HG03439 (cell line): Measurements from ENCODE around the gene SEC31B.

Source experiments
- ATAC-seq: cut with Tn5 transposase; IDR thresholded peaks from one replicate; pipeline ENCODE4 v1.9.1; 2021; ENCODE audit warnings: mild to moderate bottlenecking, moderate library complexity; ENCODE audit not compliant: unreplicated experiment

The SEC31B gene

DNA sequence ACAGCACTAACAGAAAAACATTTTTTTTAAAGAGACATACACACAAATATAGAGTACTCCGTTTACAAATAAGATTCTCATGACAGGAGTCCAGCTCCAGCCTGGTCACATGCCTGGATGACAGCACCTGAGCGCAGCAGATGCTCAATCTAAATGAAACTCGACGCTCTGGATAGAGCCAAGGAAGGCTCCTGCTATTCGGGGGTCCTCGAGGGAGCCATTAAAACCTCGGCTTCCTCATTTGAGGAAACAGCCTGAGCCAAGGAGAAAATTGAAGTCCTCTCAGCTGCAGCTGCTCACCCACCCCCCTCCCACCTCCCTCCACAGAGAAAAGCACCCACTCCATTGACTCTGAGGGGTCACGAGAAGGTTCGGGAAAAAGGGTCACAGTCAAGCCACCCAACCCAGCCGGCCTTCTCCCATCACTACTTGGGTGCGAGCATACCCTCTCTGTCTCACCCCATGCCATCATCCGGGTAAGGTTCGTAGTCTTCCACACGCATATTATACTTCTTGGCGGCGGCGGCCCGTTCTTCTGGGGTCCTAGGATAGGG is 9.3 kb upstream of the SEC31B start:
- ATAC-seq = peak; percentile 13

DNA sequence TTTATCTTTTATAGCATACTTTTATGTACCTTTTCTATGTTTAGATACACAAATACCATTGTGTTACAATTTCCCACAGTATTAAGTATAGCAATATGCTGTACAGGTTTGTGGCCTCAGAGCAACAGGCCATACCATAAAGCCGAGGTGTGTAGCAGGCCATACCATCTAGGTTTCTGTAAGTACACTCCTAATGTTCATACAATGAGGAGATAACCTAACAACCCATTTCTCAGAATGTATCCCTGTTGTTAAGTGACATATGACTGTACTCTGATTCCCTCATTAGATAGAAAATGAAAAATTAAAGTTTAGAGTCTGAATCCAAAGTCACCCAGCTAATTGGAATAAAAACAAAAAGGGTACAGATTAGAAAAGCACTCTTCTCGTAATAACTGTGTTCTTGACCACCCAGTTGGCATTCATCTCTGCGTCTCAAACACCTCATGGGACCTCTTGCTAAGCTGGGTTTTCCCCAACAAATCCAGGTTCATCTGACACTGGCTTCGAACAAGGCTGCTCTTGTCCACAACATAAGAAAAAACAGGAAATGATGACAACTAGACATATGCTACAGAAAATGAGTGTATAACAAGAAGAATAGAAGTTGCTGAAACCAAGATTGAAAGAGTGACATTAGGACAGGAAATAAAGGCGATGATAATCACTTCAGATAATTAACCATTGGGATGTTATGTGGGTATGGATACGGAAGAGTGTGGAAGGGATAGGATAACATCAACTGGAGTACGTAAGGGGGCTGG is 8.6 kb upstream of the SEC31B start:
- ATAC-seq = no peak

DNA sequence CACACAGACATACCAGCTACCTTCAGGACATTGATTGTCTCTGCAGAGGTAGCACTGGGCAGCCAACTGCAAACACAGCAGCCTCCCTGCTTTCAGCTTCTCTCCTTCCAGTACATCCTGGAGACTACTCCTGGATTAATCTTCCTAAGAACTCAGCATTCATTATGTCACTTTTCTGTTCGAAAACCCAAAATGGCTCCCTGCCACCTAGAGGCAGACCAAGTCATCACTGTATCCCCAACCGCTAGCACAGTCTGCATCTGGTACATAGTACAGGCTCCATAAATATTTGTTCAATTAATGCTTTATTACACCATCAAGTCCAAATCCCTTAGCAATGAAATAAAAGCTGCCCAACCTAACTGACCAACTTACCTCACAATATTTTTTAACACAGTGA is 5.0 kb upstream of the SEC31B start:
- ATAC-seq = no peak

DNA sequence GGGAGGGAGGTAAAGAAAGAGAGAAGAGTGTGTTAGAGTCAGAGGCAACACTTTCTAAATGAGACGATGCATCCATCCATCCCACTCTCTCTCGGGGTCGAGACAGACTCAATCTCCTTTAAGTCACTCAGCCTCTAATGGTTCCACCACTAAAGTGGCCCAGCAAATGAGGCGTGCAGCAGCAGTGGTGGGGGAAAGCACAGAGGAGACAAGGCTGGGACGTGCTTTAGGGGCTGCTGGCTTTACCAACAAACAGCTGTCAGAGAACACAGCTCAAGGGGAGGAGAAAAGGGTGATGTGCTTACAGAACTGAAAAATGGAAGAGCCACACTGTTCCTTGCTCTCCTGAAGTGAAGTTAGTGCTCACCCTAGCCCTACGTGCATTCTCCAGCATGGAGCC is 4.5 kb upstream of the SEC31B start:
- ATAC-seq = no peak

DNA sequence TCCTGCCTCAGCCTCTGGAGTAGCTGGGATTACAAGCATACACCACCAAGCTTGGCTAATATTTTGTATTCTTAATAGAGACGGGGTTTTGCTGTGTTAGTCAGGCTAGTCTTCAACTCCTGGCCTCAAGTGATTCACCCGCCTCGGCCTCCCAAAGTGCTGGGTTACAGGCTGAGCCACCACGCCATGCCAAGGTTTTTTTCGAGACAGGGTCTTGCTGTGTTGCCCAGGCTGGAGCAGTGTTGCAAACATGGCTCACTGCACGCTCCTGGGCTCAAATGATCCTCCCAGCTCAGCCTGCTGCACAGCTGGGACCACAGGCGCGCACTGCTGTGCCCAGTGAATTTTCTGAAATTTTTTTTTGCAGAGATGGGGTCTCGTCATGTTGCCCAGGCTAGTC is 3.3 kb upstream of the SEC31B start:
- ATAC-seq = no peak

DNA sequence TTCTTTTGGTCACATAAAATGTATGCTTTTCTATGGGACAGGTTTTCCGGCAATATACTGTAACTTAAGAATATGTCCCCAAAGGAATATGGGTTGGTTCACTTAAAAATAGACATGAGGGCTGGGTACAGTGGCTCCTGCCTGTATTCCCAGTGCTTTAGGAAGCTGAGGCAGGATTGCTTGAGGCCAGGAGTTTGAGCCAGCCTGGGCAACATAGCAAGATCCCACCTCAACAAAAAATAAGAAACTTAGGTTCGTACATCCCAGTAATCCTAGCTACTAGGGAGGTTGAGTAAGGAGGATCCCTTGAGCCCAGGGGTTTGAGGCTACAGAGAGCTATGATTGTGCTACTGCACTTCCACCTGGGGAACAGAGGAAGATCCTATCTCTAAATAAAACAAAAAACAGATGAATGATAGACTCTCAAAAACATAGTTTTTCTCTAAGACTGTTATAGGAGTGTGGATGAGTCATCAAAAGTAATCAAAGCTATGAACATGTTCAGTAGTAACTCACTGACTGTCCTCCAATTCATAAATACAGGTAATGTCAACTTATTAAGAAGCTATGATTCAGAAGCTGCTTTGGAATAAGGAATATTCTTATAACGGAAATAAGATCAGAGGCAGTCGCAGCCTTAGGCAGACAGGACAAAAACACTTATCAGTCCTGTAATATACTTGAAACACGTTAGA is 2.6 kb upstream of the SEC31B start:
- ATAC-seq = no peak

DNA sequence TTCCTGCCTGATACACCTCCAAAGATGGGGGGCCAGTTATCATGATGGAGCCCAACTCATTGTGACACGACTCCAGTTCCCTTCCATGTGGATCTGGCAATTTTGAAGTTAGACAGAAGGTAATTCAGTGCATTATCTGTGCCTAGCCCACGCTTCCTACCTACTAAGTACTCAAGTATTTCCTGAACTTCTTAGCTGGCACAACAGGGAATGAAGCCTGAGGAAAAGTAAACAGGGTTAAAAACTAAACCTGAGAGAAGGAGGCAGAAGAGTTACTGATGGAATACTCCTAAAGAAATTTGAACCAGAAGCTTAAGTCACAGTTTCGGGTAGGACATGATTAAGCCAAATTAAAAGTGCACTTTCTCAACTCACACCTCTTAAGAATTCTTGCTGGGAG is 1.1 kb upstream of the SEC31B start:
- no peak for ATAC-seq

DNA sequence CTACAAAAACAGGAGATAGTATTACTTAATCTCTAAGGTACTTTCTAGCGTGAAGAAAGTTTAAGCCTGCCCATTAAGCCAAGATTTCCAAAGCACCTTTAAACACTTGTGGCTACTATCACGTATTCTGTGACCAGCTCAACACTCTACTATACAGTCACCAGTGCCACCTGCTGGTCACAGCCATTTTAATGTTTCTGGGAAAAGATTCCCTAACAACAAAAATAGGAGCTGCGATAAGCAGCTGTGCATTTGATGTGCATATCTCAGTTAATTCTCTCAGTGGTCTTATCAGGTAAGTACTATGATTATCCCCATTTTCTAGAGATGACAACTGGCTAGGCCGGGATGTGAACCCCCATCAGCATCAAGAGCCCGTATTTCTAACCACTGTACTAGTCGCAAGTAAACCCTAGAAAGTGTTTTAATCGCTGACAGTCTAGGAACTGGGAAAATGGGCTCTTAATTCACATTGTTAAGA is 860 bp downstream of the SEC31B start:
- ATAC-seq = no peak

DNA sequence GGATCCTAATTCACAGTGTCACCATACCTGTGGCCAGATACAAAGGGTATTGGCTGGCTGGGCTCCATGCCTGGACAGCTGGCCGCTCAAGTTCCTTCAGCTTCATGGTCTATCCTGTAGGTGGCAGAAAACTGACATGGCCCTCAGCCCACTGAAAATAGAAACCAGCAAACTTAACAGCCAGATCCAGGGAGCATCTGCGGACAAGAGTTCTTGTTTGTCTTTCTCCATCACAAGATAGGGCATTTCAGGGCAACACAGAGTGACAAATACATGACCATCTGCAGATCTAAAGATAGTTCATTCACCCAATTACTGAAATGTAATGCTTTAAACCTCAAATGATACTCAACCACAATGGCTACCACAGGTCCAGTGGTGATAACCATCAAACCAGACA is 2.8 kb downstream of the SEC31B start:
- ATAC-seq = no peak

DNA sequence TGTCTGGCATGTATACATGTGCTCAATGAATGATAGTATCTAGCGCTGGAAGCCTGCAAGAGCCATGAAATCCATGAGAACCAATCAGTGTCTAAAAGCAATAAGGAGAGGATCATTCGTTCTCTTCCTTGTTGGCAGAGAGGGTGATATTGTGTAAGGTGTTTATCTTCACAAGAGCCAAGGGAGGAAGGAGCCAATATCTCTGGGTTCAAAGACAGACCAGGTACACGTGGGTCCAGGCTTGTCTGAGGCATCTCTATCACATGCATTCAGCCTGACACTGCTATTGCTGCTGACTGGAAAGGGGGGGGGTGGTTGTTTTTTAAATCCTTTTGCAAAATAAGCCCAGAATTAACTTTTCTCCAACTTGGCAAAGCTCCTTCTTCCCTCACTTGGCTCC is 4.0 kb downstream of the SEC31B start:
- ATAC-seq = no peak

DNA sequence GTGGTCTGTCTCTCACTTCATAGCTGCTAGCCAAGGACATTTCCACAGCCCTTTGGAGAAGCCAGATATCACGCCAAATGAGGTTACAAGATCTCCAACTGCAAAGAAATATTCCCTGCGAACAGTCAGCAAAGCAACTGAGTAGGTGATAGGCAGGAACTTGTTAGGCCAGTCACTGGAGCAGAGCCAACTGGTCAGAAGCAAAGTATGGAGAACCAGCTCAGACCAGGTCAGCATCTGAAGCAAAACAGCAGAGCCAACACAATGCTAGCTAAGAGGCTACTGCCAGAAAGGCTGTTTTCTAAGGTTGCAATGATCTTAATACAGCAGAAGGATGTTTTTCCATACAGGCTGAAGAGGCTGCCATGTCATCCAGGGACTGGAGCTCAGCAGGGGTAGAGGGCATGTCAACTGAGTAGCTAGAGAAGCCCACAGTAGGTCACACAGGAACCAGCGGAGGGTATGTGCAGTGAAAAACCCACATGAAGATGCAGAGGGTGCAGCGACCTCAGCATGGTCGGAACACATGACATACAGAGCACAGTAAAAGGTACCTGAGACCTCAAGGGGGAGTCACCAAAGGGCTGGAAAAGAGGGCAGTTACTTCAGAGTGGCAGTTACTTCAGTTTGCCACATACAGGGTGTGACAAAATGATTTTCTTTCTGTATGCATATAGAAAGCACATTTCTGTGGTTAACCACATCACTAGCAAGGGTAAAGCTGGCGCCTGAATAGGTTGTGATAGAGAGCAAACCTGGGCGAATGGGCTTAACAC is 8.9 kb downstream of the SEC31B start:
- no peak for ATAC-seq

DNA sequence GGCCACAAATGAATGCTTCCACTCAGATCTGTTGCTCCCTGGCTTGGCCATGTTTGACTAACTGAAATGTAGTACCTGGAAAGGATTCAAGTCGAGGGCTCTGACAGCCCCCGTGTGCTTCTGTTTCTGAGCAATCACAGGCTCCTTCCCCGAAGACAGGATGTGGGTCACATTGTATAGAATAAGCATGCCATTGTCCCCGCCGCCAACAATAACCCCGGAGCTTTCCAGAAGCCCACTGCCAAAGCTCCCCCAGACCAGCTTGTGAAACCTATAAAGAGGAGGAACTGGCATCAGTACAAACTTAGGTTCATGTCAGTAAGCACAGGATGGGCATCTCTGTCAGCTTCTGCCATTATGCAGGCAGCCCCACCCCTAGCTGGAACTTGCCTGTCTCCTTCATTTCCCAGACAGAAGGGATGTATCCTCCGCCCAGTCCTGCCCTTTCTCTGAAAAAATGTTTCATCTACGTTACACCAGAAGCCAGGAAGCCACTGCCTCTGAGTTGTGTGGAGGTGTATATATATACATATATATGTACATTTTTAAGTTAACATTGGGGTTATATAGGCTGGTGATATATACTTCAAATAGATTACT is 10.3 kb downstream of the SEC31B start:
- no peak for ATAC-seq

DNA sequence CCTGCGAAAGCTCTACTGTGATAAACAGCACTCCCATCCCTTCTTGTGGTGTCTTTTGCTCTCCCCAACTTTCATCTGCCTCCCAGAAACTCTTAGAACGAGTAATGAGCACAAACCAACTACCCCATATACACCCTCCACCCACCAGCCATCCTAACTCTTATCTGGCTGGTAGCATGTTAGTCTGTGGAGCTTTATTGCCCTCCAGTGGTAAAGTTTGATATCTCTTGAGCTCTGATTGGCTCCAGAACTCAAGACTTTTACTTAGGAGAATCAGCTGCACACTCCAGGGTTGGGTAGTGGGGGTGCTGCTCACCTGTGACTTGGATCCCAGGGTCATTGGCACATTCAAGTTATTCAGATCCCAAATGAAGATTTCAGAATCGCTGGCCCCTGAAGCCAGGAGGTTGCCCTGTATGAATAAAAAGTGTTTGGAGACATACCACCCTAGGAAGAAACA is 10.9 kb downstream of the SEC31B start:
- no peak for ATAC-seq

DNA sequence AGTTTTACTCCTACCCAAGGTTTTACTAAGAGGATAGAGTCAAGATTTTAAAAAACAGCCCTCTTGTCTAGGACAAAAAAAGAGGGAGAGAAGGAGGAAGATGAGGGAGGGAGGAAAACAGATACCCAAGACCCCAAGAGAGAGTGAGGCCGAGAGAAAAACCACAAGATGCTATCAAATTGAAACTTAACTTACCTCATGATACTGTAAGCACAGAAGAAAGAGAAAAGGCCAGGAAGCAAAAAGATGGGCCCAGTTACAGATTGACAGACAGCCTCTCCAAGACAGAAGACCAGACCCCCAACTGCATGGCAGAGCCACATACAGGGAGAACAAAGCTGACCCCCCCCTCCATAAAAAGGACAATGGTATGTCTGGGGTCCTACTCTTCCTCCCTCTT is 11.4 kb downstream of the SEC31B start:
- ATAC-seq = no peak

DNA sequence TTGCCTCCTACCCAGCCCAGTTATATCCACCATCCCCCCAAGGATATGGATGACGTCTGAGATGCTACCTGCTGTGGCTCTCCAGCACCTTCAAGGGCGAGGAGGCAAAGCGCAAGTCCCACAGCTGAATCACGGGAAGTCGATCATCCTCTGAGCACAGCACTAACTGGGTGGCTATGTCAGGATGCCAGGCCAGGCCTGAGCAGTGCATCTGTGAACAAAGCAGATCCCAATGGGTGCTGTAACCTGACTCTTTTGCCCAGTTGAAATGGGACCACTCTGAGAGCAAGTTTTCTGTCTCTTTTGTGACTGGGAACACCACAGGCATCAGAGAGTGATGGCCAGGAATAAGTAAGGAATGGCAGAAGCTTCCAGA is 12.3 kb downstream of the SEC31B start:
- no peak for ATAC-seq

DNA sequence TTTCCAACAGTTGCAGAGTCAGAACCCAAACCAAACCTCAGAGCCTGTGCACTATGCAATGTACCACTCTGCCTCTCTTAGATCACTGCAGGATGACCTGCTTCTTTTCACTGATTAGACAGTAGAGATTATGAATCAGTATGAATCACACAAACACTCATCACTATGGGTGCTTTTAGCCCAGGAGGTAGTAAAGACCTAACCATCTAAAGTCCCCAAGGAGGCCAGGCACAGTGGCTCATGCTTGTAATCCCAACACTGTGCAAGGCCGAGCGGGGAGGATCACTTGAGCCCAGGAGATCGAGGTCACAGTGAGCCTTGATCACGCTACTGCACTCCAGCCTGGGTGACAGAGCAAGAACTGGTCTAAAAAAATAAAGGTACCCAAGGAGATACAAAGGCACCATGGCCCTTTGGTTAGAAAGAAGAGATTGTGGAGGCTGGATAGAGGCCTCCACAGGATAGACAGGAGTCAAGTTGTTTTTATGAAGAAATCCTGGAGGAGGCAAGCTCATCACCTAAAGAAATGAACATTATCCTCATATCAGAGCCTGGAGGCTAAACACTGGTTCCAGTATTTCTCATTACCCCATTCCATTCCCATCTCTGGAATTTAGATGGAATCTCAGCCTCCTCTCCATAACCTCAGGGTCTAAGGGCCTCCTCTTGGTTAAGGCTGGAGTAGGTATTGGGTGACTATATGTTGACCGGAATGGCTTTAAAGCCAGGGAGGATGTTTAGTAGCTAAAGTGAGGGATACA is 12.9 kb downstream of the SEC31B start:
- ATAC-seq = no peak

DNA sequence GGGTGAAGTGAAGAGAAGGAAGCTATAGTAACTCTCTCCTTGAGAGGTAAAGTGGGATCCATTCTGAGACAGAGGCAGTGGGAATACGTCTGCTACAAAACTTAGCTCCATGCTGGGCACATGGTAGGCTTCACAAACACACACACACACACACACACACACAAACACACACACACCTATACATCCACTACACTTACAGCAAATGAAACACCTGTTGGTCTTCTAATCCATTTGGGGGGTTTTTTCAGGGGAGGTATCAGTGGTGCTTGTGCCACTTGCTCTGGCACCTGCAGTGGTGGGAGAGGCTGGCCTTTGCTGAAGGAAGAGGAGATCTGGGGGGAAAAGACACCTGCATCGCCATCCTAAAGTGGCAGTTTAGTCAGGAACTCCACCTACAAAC is 14.5 kb downstream of the SEC31B start:
- no peak for ATAC-seq

DNA sequence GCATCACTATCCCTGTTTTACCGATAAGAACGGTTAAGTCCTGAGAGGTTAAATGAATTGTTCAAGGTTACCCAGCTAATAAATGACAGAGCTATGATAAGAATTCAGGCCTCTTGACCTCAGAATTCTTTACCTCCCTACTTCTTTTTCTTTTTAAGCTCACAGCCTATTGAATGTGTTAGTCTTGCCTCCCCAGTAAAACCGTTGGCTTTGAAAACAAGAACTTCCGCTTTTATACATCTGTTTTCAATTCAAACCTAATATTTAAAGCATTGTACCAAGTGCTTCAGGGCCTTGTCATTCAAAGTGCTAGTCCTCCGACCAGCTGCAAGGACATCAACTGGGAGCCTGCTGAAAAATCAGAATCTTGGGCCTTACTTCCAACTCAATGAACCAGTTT is 15.6 kb downstream of the SEC31B start:
- no peak for ATAC-seq

DNA sequence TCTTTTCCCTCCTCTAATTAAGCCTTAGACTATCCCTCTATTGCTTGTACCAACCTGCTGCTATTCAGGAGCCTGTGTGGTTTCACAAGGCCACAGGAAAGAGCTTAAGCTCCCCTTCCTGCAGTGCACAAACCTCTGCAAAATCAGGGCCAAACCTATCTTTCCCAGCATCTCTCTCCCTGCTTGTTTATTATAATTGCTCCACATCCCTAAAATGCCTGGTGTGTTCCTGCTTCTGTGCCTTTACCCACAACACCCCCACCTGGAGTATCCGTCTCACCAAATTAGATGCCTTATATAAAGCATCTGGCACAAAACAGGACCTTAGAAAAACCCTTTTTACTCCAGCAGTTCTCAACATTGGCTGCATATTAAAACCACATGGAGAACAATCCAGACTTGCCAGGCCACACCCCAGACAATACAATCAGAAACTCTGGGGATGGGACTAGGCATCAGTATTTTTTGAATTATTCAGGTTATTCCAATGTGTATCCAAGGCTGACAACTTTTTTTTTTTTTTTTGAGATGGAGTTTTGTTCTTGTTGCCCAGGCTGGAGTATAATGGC is 16.7 kb downstream of the SEC31B start:
- no peak for ATAC-seq

DNA sequence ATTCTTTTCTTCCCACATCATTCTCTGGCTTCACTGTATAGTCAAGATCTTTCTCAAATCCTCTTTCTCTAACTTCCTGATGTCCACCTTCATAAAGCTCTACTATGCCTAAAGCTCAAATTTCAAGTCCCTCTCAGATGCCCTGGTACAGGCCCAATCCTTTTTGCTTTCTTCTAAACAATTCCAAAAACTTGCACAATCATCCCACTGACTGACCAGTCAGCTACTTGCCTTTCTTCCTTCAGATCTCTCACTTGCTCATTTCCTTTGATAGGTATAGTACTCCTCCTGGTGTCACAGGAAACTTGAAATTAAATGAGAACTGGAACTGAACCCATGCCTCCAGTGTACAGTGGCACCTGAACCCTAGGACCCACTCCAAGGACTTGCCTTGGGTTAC is 18.2 kb downstream of the SEC31B start:
- ATAC-seq = no peak
